ENCODE measurements around the gene KLHL20. TPM values are rescaled to one million over a fixed set of nuclear protein-coding genes. Genes with fewer than 3 reads are reported as not detected.

KLHL20 gene, protein sequence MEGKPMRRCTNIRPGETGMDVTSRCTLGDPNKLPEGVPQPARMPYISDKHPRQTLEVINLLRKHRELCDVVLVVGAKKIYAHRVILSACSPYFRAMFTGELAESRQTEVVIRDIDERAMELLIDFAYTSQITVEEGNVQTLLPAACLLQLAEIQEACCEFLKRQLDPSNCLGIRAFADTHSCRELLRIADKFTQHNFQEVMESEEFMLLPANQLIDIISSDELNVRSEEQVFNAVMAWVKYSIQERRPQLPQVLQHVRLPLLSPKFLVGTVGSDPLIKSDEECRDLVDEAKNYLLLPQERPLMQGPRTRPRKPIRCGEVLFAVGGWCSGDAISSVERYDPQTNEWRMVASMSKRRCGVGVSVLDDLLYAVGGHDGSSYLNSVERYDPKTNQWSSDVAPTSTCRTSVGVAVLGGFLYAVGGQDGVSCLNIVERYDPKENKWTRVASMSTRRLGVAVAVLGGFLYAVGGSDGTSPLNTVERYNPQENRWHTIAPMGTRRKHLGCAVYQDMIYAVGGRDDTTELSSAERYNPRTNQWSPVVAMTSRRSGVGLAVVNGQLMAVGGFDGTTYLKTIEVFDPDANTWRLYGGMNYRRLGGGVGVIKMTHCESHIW
- total RNA-seq = 38.4 and 40.9 TPM in 2 replicates

GRCh38 chr1:173714759-173715537 lies at the start of gene KLHL20:
TSS of gene KLHL20 (plus strand) at chr1:173714981. CDS start at chr1:173716044, 1,063 bp downstream.

DNA sequence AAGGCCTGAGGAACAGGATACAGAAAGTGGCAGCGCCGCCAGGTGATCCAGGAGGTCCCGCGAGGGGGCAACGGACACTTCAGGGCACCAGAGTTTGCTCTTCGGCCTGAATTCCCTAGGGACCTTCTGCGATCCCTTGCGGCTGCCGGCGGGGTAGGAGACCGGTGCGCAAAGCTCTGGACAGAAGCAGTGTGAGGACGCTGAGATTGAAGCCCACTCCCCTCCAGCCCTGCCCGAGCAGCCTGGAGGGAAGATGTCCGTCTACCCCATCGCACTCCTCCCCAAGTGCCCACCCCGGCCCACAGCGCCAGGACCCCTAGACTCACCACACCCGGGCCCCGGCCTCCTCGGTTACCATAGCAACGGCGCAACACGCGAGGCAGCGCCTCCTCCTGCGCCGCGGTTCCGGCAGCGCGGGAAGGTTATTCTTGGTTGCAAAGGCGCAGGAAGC lies 45.3 kb upstream of the KLHL20 start, which contains the start of gene ANKRD45:
Gene ANKRD45, minus strand, starts transcription at position 361 of the 451 bp plus-strand sequence. CDS start 10,433 bp downstream, outside the sequence.

DNA sequence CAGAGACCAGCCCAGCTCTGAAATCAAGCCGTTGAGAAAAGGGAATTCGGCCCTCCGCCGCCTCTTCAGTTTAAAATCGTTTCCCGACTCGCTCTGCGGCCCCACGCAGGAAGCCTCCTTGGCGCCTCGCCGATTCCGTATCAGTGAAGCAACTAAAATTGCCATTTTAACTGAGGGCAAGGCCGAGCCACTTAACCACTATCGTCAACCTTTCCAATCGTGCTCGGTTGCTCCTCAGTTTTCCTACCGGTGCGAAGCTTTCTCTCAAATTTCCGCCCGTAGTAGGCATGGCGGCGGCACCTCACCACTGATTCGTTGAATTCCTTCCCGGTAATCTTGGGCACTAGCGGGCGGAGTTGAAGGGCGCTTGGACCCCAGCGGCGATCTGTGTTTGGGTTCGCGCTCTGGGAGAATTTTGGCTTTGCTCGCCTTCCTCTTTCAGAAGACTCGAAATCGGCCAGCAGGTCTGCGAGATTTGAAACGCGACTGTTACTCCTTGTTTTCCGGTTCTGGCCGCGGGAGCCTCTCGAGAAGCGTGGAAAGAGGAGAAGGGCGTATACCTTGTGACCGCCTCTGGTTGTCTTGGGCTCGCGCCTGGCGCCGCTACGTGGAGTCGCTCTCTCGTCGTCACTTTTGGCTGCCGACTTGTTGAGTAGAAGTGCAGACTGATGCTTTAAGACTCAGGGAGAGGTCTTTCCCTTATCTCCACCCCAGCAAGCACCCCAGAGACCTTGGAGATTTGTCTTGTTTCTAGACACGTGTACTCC lies 109.7 kb downstream of the KLHL20 start, which contains the start of the genes CENPL and DARS2:
Gene CENPL, minus strand, starts transcription at position 569 of the 767 bp plus-strand sequence. CDS start 13,584 bp downstream, outside the sequence.
Gene DARS2, plus strand, starts transcription at position 359 of the 767 bp plus-strand sequence. CDS start 557 bp downstream, outside the sequence.

Other genes starting within 250 kb of the KLHL20 start
- gene PRDX6, start 237.6 kb upstream of the KLHL20 start, total RNA-seq = 149 and 169 TPM in 2 replicates
- gene SLC9C2, start 111.9 kb upstream of the KLHL20 start, total RNA-seq = not detected in 2 replicates
- gene TEX50, start 79.6 kb upstream of the KLHL20 start, total RNA-seq = not detected in 2 replicates
- gene ANKRD45, start 45.1 kb upstream of the KLHL20 start, total RNA-seq = 0.31 and 0.40 TPM in 2 replicates
- 10.9 and 12.0 TPM in 2 replicates for gene DARS2, start 109.7 kb downstream of the KLHL20 start, total RNA-seq
- gene CENPL, start 109.9 kb downstream of the KLHL20 start, total RNA-seq = 15.4 and 20.7 TPM in 2 replicates
- gene GAS5, start 153.0 kb downstream of the KLHL20 start, total RNA-seq = 252 and 350 TPM in 2 replicates
- 7.5 and 7.8 TPM in 2 replicates for gene ZBTB37, start 153.4 kb downstream of the KLHL20 start, total RNA-seq
- 0.12 and 0.13 TPM in 2 replicates for gene SERPINC1, start 202.3 kb downstream of the KLHL20 start, total RNA-seq